H1 (cell line): Measurements from ENCODE around the gene TMEM200C. TPM values are rescaled to one million over a fixed set of nuclear protein-coding genes. Genes with fewer than 3 reads are reported as not detected.
A peak's percentile ranks its signal among the peaks of the same experiment; 100 is the strongest.

Experiments
- CTCF ChIA-PET: fragments of 300-600 bp; sonication (Branson Sonifier 250); formaldehyde crosslinking; loops from one replicate; lab custom pipeline; 2021; ENCODE audit not compliant: partially characterized antibody; lab: Charles Lee
- POLR2A ChIA-PET: fragments of 300-600 bp; sonication (Branson Sonifier 250); formaldehyde crosslinking; loops from one replicate; lab custom pipeline; 2021; ENCODE audit warnings: inconsistent platforms; ENCODE audit not compliant: partially characterized antibody; lab: Charles Lee
- DNase-seq, 2 experiments: peaks; one replicate each; pipeline versions ENCODE4 v3.0.0 to v3.0.0-alpha.2; 2010 to 2022; ENCODE audit warnings: low spot score in 2 of 2, low read depth in 1 of 2, mixed read lengths in 1 of 2
- FAIRE-seq: peaks from 2 replicates; lab custom pipeline; 2011; peaks lifted over from hg19 to GRCh38; lab: Jason Lieb, UNC
- H2AFZ ChIP-seq: 2 replicates; pipeline ENCODE4 v1.8.1; 2012; ENCODE audit warnings: low read length, inconsistent platforms
- H2AK5ac ChIP-seq: 2 replicates; pipeline ENCODE4 v1.6.1; 2013; ENCODE audit warnings: low read depth, low read length
- H2BK120ac ChIP-seq: replicated peaks from 2 replicates; pipeline ENCODE3; 2013; ENCODE audit warnings: low read depth, low read length, inconsistent platforms
- H2BK12ac ChIP-seq: 2 replicates; pipeline ENCODE4 v1.6.1; 2013; ENCODE audit warnings: low read depth, low read length
- H2BK15ac ChIP-seq: 2 replicates; pipeline ENCODE4 v1.6.1; 2013; ENCODE audit warnings: low read length
- H2BK20ac ChIP-seq: 2 replicates; pipeline ENCODE4 v1.6.1; 2013; ENCODE audit warnings: low read length
- H2BK5ac ChIP-seq: 2 replicates; pipeline ENCODE4 v1.6.1; 2013; ENCODE audit warnings: low read depth, low read length
- H3K14ac ChIP-seq: 2 replicates; pipeline ENCODE4 v1.6.1; 2013; ENCODE audit warnings: inconsistent platforms; ENCODE audit not compliant: insufficient read length
- H3K18ac ChIP-seq: 2 replicates; pipeline ENCODE4 v1.6.1; 2013; ENCODE audit warnings: low read length; ENCODE audit errors: extremely low read depth
- H3K23ac ChIP-seq: 2 replicates; pipeline ENCODE4 v1.6.1; 2013; ENCODE audit warnings: inconsistent platforms; ENCODE audit not compliant: insufficient read length
- H3K23me2 ChIP-seq: 2 replicates; pipeline ENCODE4 v1.6.1; 2013; ENCODE audit warnings: low read depth, low read length
- H3K27ac ChIP-seq: 2 replicates; pipeline ENCODE4 v1.6.1; 2011; ENCODE audit warnings: low read depth, low read length, inconsistent platforms
- H3K27me3 ChIP-seq, 4 experiments: replicated peaks in 1 of 4; 1 replicate in 1 of 4; 2 replicates in 3 of 4; pipeline versions ENCODE4 v1.6.1 to v1.8.1; 2011 to 2013; ENCODE audit warnings: low read length in 3 of 4, mild to moderate bottlenecking in 3 of 4, inconsistent platforms in 2 of 4, mixed read lengths in 2 of 4, moderate library complexity in 1 of 4; ENCODE audit not compliant: control insufficient read depth in 3 of 4, insufficient read depth in 3 of 4; ENCODE audit errors: extremely low read depth in 1 of 4
- H3K36me3 ChIP-seq, 4 experiments: 2 replicates each; pipeline versions ENCODE4 v1.6.1 to v1.8.1; 2011 to 2013; ENCODE audit warnings: mild to moderate bottlenecking in 4 of 4, low read length in 3 of 4, moderate library complexity in 2 of 4, control low read depth in 1 of 4, inconsistent platforms in 1 of 4; ENCODE audit not compliant: insufficient read depth in 4 of 4, control insufficient read depth in 2 of 4
- H3K4ac ChIP-seq: replicated peaks from 2 replicates; pipeline ENCODE3; 2013; ENCODE audit warnings: low read length, low read depth, mixed read lengths, inconsistent platforms; ENCODE audit not compliant: insufficient read length
- H3K4me1 ChIP-seq, 4 experiments: replicated peaks in 1 of 4; 1 replicate in 1 of 4; 2 replicates in 3 of 4; pipeline versions ENCODE4 v1.6.1 to v1.8.1; 2011 to 2013; ENCODE audit warnings: low read length in 3 of 4, inconsistent platforms in 2 of 4, mixed read lengths in 1 of 4; ENCODE audit not compliant: insufficient read depth in 4 of 4, control insufficient read depth in 3 of 4
- H3K4me2 ChIP-seq, 2 experiments: 2 replicates each; pipeline versions ENCODE4 v1.6.1 to v1.8.1; 2011 to 2013; ENCODE audit warnings: low read depth in 2 of 2, low read length in 2 of 2, control low read depth in 1 of 2, inconsistent platforms in 1 of 2, mild to moderate bottlenecking in 1 of 2; ENCODE audit not compliant: insufficient read depth in 1 of 2
- H3K4me3 ChIP-seq, 4 experiments: fragments of 200-600, 300-600 bp in 1 of 4; sonication (generic), shearing (Covaris generic), sonication (Bioruptor Twin) in 1 of 4; 2 replicates each; pipeline versions ENCODE4 v1.5.1 to v1.8.1; 2011 to 2016; ENCODE audit warnings: low read length in 4 of 4, low read depth in 3 of 4, control low read depth in 2 of 4, inconsistent platforms in 2 of 4, mild to moderate bottlenecking in 2 of 4, mixed read lengths in 1 of 4, moderate library complexity in 1 of 4; ENCODE audit not compliant: insufficient read depth in 2 of 4; ENCODE audit errors: extremely low read depth in 1 of 4
- H3K56ac ChIP-seq: replicated peaks from 2 replicates; pipeline ENCODE3; 2013; ENCODE audit warnings: low read depth, mild to moderate bottlenecking, mixed read lengths, low read length, inconsistent platforms; ENCODE audit not compliant: insufficient read length
- H3K79me1 ChIP-seq: 2 replicates; pipeline ENCODE4 v1.6.1; 2013; ENCODE audit warnings: low read depth, low read length, control low read depth
- H3K79me2 ChIP-seq, 2 experiments: 2 replicates each; pipeline versions ENCODE4 v1.6.1 to v1.8.1; 2012 to 2013; ENCODE audit warnings: low read length in 2 of 2, mild to moderate bottlenecking in 2 of 2, inconsistent platforms in 1 of 2; ENCODE audit not compliant: insufficient read depth in 2 of 2, control insufficient read depth in 1 of 2
- H3K9ac ChIP-seq, 4 experiments: replicated peaks in 1 of 4; 1 replicate in 1 of 4; 2 replicates in 3 of 4; pipeline versions ENCODE4 v1.6.1 to v1.8.1; 2011 to 2013; ENCODE audit warnings: low read depth in 3 of 4, low read length in 3 of 4, control low read depth in 2 of 4, mild to moderate bottlenecking in 2 of 4, moderate library complexity in 2 of 4, inconsistent platforms in 1 of 4; ENCODE audit errors: extremely low read depth in 1 of 4
- H3K9me3 ChIP-seq, 2 experiments: 2 replicates each; pipeline versions ENCODE4 v1.6.1 to v1.8.1; 2012 to 2013; ENCODE audit warnings: mild to moderate bottlenecking in 2 of 2, moderate library complexity in 2 of 2, control low read depth in 1 of 2, inconsistent platforms in 1 of 2, low read depth in 1 of 2, low read length in 1 of 2, mixed read lengths in 1 of 2; ENCODE audit not compliant: insufficient read depth in 2 of 2
- H4K20me1 ChIP-seq, 2 experiments: replicated peaks in 1 of 2; 2 replicates each; pipeline versions ENCODE3 to v1.8.1; 2011 to 2013; ENCODE audit warnings: inconsistent platforms in 2 of 2, low read length in 2 of 2, mild to moderate bottlenecking in 1 of 2; ENCODE audit not compliant: insufficient read depth in 2 of 2, control insufficient read depth in 1 of 2
- H4K5ac ChIP-seq: 2 replicates; pipeline ENCODE4 v1.6.1; 2013; ENCODE audit warnings: low read length, low read depth, mixed read lengths, inconsistent platforms; ENCODE audit not compliant: insufficient read length
- H4K8ac ChIP-seq: 2 replicates; pipeline ENCODE4 v1.8.0; 2013; ENCODE audit warnings: mild to moderate bottlenecking, moderate library complexity, low read length, inconsistent platforms; ENCODE audit not compliant: insufficient read depth; ENCODE audit errors: extremely low read depth
- H4K91ac ChIP-seq: replicated peaks from 2 replicates; pipeline ENCODE3; 2013; ENCODE audit warnings: low read length, mixed read lengths, inconsistent platforms; ENCODE audit not compliant: insufficient read length
- BCL11A ChIP-seq, 2 experiments: IDR thresholded peaks; one replicate each; pipeline ENCODE4 v1.6.1; 2011; ENCODE audit warnings: low read depth in 2 of 2, low read length in 2 of 2, mild to moderate bottlenecking in 2 of 2
- CEBPB ChIP-seq: IDR thresholded peaks from 2 replicates; pipeline ENCODE4 v1.6.1; 2012; ENCODE audit warnings: low read depth, low read length
- GABPA ChIP-seq: IDR thresholded peaks from 2 replicates; pipeline ENCODE4 v1.6.1; 2011; ENCODE audit warnings: mild to moderate bottlenecking, low read length, moderate library complexity, borderline replicate concordance; ENCODE audit not compliant: insufficient read depth
- HDAC6 ChIP-seq: IDR thresholded peaks from one replicate; pipeline ENCODE4 v1.7.1; 2012; ENCODE audit warnings: low read depth, mild to moderate bottlenecking, inconsistent platforms, low read length, moderate library complexity
- POLR2AphosphoS5 ChIP-seq: IDR thresholded peaks from 2 replicates; pipeline ENCODE4 v1.6.1; 2011; ENCODE audit warnings: low read depth, low read length
- RAD21 ChIP-seq, 2 experiments: IDR thresholded peaks in 1 of 2; conservative IDR thresholded peaks in 1 of 2; 2 replicates each; pipeline ENCODE4 v1.6.1; 2011; ENCODE audit warnings: low read depth in 2 of 2, low read length in 2 of 2, improper control_type of control experiment in 1 of 2, inconsistent platforms in 1 of 2, mild to moderate bottlenecking in 1 of 2, moderate library complexity in 1 of 2
- RNF2 ChIP-seq: fragments of 200-900, 300-1000 bp; sonication (generic); IDR thresholded peaks from 2 replicates; pipeline ENCODE4 v1.7.1; 2016; ENCODE audit warnings: borderline replicate concordance, low read depth, mild to moderate bottlenecking, antibody characterized with exemption, low read length; ENCODE audit not compliant: poor library complexity, severe bottlenecking; ENCODE audit errors: missing control alignments
- SAP30 ChIP-seq: fragments of 300-600 bp; sonication (generic); IDR thresholded peaks from 2 replicates; pipeline ENCODE4 v1.7.1; 2012; ENCODE audit warnings: low read length, moderate library complexity, mild to moderate bottlenecking, inconsistent platforms; ENCODE audit not compliant: insufficient read depth, insufficient replicate concordance
- SIRT6 ChIP-seq: IDR thresholded peaks from one replicate; pipeline ENCODE4 v1.7.1; 2012; ENCODE audit warnings: low read length, inconsistent platforms
- TAF1 ChIP-seq: IDR thresholded peaks from 2 replicates; pipeline ENCODE4 v1.6.1; 2011; ENCODE audit warnings: mild to moderate bottlenecking, low read depth, low read length
- WGBS, 2 experiments: shearing (Covaris generic) in 1 of 2; methylation state at CpG; one replicate each; pipeline versions ENCODE4 v1.1.6 to v1.1.7; 2013 to 2015; ENCODE audit warnings: low lambda C conversion rate in 2 of 2, mixed read lengths in 2 of 2, inconsistent platforms in 1 of 2, low coverage in 1 of 2, missing lambda C conversion rate in 1 of 2; ENCODE audit not compliant: insufficient replicate concordance in 2 of 2, insufficient coverage in 1 of 2, insufficient read length in 1 of 2; ENCODE audit errors: extremely low coverage in 1 of 2, missing lambda C conversion rate in 1 of 2; 5-methylcytosine and 5-hydroxymethylcytosine counted together
- polyA plus RNA-seq, 7 experiments: library from polyadenylated mRNA; depleted of rRNA in 3 of 7; stranded (reverse) in 5 of 7; unstranded in 2 of 7; fragments of >200 nt in 5 of 7; fragments of 200-250 nt in 2 of 7; gene quantifications; 1 replicate in 5 of 7; 2 replicates in 1 of 7; 4 replicates in 1 of 7; pipeline versions ENCODE4 v1.2.1 to v1.2.3, GENCODE V29; 2011 to 2013; ENCODE audit warnings: missing spikeins in 2 of 7, mixed read lengths in 2 of 7
- total RNA-seq: library from RNA; stranded (reverse); fragmentation: NEBNext Ultra II Directional; extraction: Animal tissue kit (Norgen Biotek cat#: 25700); gene quantifications from 2 replicates; pipeline ENCODE4 v1.2.1, GENCODE V29; 2021

TMEM200C gene
- total and polyA plus RNA-seq, 2 of the 8 experiments (the other 6 are each of a cell fraction or from before 2014, with no cell fraction given) = 3.4 to 9.6 TPM

GRCh38 chr18:5942591-5942990 is 47.3 kb upstream of the TMEM200C start:
- Histone ChIP-seq H2BK20ac (no peak overlapping the region), H3K14ac (no peak overlapping the region), H3K23me2 (no peaks in the 10 kb centered on the region), H3K56ac (no peak overlapping the region), H3K36me3 (no peaks in the 10 kb centered on the region), H2BK12ac (peak overlapping the region; percentile 77; the same call in 1 of the 2 replicates), H3K4me1 (peaks cover 2 to 10% (median 8%) of the 10 kb centered on the region in 4 experiments; a peak in 5 of 7 replicates), H2AK5ac (no peak overlapping the region), H3K23ac (no peak overlapping the region), H3K9me3 (no peaks in the 10 kb centered on the region), H2BK15ac (no peak overlapping the region), H3K4me3 (no peak overlapping the region), H4K91ac (peak overlapping the region; percentile 67), H2BK120ac (no peak overlapping the region), H4K8ac (no peak overlapping the region), H3K4me2 (peak overlapping the region in 1 of 2 experiments; percentile 56; a peak in 1 of 4 replicates), H4K5ac (no peak overlapping the region), H2AFZ (no peak overlapping the region), H4K20me1 (no peaks in the 10 kb centered on the region), H2BK5ac (no peak overlapping the region; the same call in 1 of the 2 replicates), H3K79me2 (no peaks in the 10 kb centered on the region), H3K79me1 (no peaks in the 10 kb centered on the region), H3K9ac (no peak overlapping the region), H3K27me3 (no peaks in the 10 kb centered on the region), H3K4ac (no peak overlapping the region), H3K18ac (no peak overlapping the region), H3K27ac (no peak overlapping the region)
- CTCF ChIA-PET = interaction anchor here (0.9 kb wide), 1 partner anchor 63 kb away, joined by 3 read pairs; no protein-coding TSS in a partner anchor
- FAIRE-seq (no peak), DNase-seq (no peak)
- POLR2A ChIA-PET = interaction anchor here (1.3 kb wide), 1 partner anchor 33 kb away, joined by 4 read pairs; no protein-coding TSS in a partner anchor
- WGBS, 2 experiments = 74% methylated on average over 6 of the region's 6 CpGs; no CpG with 5 or more reads in 1 of the 2 experiments
- TF ChIP-seq BCL11A (IDR thresholded peaks at IDR 0.05; ENCODE audit: low read depth in 2 of 2, low read length in 2 of 2) (no peak), GABPA (no peak), CEBPB (no peak), HDAC6 (no peak), RNF2 (no peak), RAD21 (IDR thresholded peaks at IDR 0.05 in 1 of 2, conservative IDR thresholded peaks at IDR 0.05 in 1 of 2; ENCODE audit: low read depth in 2 of 2, low read length in 2 of 2) (no peak), SIRT6 (no peak), TAF1 (no peak), SAP30 (no peak), POLR2AphosphoS5 (no peak)
